OCI-LY7 (cell line): ENCODE measurements around the gene CARM1.

Experiments used
- CTCF ChIP-seq: fragments of 200-600 bp; sonication (generic); conservative IDR thresholded peaks from 2 replicates; pipeline ENCODE4 v1.5.1; 2014; ENCODE audit warnings: mild to moderate bottlenecking, antibody characterized with exemption, low read length, moderate library complexity, mixed read lengths
- EZH2phosphoT487 ChIP-seq: fragments of 200-600 bp; sonication (generic); IDR thresholded peaks from 2 replicates; pipeline ENCODE4 v1.6.1; 2018; ENCODE audit warnings: low read depth, borderline replicate concordance, mild to moderate bottlenecking, mixed run types, antibody characterized with exemption, low read length, moderate library complexity, mixed read lengths

DNA sequence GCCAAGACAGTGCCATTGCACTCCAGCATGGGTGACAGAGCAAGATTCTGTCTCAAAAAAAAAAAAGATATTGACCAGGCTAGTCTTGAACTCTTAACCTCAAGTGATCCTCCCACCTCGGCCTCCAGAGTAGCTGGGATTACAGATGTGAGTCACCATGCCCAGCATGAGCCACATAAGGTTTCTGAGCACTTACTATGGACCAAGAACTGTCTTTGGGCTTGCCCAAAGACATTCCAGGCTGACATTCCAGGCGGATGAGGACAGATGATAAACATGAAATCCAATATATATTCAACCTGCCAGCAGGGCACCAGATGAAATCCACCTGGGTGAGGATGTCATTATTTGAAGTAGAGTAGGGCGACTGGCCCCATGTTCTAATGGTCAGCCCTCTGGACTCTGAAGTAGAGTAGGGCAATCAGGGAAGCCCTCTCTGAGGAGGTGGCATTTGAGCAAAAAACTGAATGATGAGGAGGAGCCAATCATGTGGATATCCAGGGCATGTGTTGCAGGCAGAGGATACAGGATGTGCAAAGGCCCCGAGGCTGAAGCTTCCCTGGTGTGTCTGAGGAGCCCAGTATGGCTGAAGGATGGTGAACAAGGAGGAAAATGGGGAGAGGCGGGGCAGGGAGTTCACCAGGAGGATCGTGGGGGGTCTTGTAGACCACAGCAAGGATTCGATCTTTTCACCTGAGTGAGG, 19.1 kb upstream of the CARM1 start:
- no peak for TF ChIP-seq CTCF
- TF ChIP-seq EZH2phosphoT487, result no peak
